GM19452 (cell line): Measurements from ENCODE around the gene ZNF37A.
"Not testable (repeated sequence)": the region's sequence is repeated elsewhere in the genome, so short reads cannot be mapped to it uniquely, and the experiment has no call there.

Experiments
- ATAC-seq: cut with Tn5 transposase; IDR thresholded peaks from one replicate; pipeline ENCODE4 v1.9.1; 2021; ENCODE audit not compliant: unreplicated experiment

The ZNF37A gene

DNA sequence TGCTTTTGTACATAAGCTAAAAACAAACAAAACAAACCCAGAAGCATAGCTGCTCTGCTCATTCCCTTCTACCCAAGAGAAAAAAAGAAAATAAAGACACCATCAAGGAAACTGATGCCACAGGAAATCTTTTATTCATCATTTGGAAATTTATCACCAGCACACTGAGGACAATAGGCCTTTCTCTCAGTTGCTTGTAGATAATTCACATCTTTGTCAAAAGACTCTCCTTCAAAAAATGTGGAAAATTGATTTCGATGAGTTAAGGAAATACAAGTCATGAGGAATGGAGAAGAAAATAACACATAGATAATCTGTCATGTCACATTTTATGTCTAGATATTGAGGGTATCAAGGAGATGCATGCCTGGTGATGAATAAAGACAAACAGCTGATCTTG lies 53.5 kb downstream of the ZNF37A start:
- ATAC-seq: no peak

DNA sequence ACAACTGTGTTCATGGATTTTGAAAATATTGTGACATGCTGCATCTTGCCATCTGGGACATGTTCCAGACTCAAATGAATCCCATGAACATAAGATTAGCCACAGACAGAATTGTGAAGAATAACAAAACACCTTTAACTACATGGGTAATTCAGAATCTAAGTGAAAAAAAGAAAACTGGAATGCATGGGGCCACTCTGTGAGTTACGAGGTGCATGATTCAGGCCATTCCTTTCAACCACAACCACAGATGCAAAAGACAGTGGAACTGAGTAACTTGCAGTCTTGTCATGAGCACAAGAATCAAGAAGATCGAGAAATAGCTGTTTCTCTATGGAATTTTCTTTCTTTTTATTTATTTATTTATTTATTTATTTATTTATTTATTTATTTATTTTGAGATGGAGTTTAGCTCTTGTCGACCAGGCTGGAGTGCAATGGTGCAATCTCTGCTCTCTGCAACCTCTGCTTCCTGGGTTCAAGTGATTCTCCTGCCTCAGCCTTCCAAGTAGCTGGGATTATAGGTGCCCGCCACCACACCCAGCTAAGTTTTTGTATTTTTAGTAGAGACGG lies 56.8 kb downstream of the ZNF37A start:
- not testable (repeated sequence) for ATAC-seq

GRCh38 chr10:38156416-38157269 lies 62.5 kb downstream of the ZNF37A start:
- no peak for ATAC-seq

- no peak for ATAC-seq
These were observed 63.1 kb downstream of the ZNF37A start for GRCh38 chr10:38157270-38157685.

DNA sequence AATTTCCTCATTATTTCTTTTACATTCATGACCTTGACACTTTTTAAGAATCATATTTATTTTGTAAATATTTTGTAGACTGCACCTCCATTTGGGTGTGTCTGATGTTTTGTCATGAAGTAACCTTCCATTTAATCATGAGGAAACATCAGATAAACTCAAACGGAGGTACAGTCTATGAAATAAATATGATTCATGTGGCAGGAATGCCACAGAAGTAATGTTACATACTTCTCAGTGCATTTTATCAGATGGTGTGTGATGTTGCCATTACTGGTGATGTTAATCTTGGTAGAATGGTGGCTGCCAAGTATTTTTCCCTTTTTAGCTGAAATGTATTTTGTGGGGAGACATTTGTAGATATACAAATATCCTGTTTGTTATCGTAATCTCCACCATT lies 64.9 kb downstream of the ZNF37A start:
- no peak for ATAC-seq

GRCh38 chr10:38163617-38164016 lies 69.5 kb downstream of the ZNF37A start:
- ATAC-seq: no peak

DNA sequence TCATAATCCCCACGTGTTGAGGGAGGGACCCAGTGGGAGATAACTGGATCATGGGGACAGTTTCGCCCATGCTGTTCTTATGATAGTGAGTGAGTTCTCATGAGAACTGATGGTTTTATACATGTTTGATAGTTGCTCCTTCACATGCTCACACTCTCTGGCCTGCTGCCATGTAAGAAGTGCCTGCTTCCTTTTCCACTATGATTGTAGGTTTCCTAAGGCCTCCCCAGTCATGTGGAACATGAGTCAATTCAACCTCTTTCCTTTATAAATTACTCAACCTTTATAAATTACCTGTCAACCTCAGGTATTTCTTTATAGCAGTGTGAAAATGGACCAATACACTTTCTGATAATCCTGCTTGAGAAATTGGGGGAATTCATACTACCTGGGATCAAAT lies 80.2 kb downstream of the ZNF37A start:
- ATAC-seq: no peak

DNA sequence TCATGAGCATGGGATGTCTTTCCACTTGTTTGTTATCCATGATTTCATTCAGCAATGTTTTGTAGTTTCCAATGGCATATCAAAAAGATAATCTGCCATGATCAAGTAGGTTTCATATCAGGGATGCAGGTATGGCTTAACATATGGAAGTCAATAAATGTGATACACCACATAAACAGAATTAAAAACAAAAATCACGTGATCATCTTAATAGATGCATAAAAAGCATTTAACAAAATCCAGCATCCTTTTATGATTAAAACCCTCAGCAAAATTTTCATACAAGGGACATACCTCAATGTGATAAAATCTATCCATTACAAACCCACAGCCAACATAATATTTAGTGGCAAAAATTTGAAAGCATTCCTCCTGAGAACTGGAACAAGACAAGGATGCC lies 90.3 kb downstream of the ZNF37A start:
- ATAC-seq: no peak
